GM12892 (cell line): ENCODE results near the gene NLRC5.
"Not testable (repeated sequence)": the region's sequence is repeated elsewhere in the genome, so short reads cannot be mapped to it uniquely, and the experiment has no call there.

ENCODE experiments used
- POLR2A ChIP-seq: IDR thresholded peaks from 2 replicates; pipeline ENCODE4 v1.6.1; 2011; ENCODE audit warnings: low read depth, low read length, control low read depth
- POLR2AphosphoS5 ChIP-seq: IDR thresholded peaks from 2 replicates; pipeline ENCODE4 v1.6.1; 2011; ENCODE audit warnings: low read depth, low read length, control low read depth

DNA sequence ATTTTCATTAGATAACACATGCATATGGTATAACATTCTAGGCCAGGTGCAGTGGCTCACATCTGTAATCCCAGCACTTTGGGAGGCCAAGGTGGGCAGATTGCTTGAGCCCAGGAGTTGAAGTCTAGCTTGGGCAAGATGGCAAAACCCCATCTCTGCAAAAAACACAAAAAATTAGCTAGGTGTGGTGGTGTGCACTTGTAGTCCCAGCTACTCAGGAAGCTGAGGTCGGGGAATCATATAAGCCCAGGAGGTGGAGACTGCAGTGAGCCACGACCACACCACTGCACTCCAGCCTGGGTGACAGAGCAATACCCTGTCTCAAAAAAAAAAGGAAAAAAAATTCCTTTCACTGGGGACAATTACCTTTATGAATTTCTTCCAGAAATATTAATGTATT is 16.2 kb downstream of the NLRC5 start:
- TF ChIP-seq POLR2A, POLR2AphosphoS5: not testable (repeated sequence)
